Measurements from ENCODE around the gene DIAPH2.

GRCh38 chrX:97211070-97211469 lies 526.4 kb downstream of the DIAPH2 start:
- TF ChIP-seq EZH2phosphoT487 (IDR thresholded peaks at IDR 0.05; ENCODE audit: insufficient read depth, low read depth) (no peak), EZH2 (IDR thresholded peaks at IDR 0.05; ENCODE audit: insufficient read depth, poor library complexity, severe bottlenecking) (no peak)

All from GM23248 (cell line).